Transverse colon (tissue), 4 donors: Measurements from ENCODE around the gene IZUMO1R. TPM values are rescaled to one million over a fixed set of nuclear protein-coding genes. Genes with fewer than 3 reads are reported as not detected.

ENCODE experiments used
- DNase-seq: peaks from one replicate; pipeline ENCODE4 v3.0.0-alpha.2; 2019
- H3K27ac ChIP-seq, 4 donors: fragments of 200-600 bp; sonication (generic); 2 replicates each; pipeline ENCODE4 v1.5.1; 2016 to 2018; ENCODE audit warnings: inconsistent platforms in 4 of 4
- H3K27me3 ChIP-seq: fragments of 200-600 bp; sonication (generic); 2 replicates; pipeline ENCODE4 v1.5.1; 2017; ENCODE audit warnings: inconsistent platforms
- H3K36me3 ChIP-seq, 4 donors: fragments of 200-600 bp; sonication (generic); 2 replicates each; pipeline ENCODE4 v1.5.1; 2017 to 2019; ENCODE audit warnings: inconsistent platforms in 4 of 4
- H3K4me1 ChIP-seq, 4 donors: fragments of 200-600 bp; sonication (generic); 2 replicates each; pipeline ENCODE4 v1.5.1; 2017 to 2020; ENCODE audit warnings: inconsistent platforms in 4 of 4
- H3K4me3 ChIP-seq, 4 donors: fragments of 200-600 bp; sonication (generic); 1 replicate in 1 of 4; 2 replicates in 3 of 4; pipeline versions ENCODE4 v1.5.1 to v1.6.1; 2017 to 2019; ENCODE audit warnings: inconsistent platforms in 4 of 4
- H3K9me3 ChIP-seq, 2 donors: fragments of 200-600 bp; sonication (generic); 2 replicates each; pipeline ENCODE4 v1.5.1; 2017 to 2019; ENCODE audit warnings: inconsistent platforms in 2 of 2
- CTCF ChIP-seq, 5 experiments: fragments of 200-600 bp in 3 of 5; fragments of 450-650 bp in 2 of 5; sonication (generic) in 3 of 5; IDR thresholded peaks; 1 replicate in 2 of 5; 2 replicates in 3 of 5; pipeline ENCODE4 v1.5.1; 2016 to 2017; ENCODE audit warnings: antibody characterized with exemption in 5 of 5, inconsistent platforms in 3 of 5, mild to moderate bottlenecking in 2 of 5, moderate library complexity in 1 of 5
- EP300 ChIP-seq: sonication (generic); formaldehyde crosslinking; IDR thresholded peaks from one replicate; pipeline ENCODE4 v1.6.1; 2017; ENCODE audit warnings: antibody characterized with exemption, low read depth
- POLR2A ChIP-seq: fragments of 450-650 bp; IDR thresholded peaks from one replicate; pipeline ENCODE4 v1.6.1; 2016; ENCODE audit warnings: antibody characterized with exemption, mild to moderate bottlenecking, moderate library complexity
- POLR2AphosphoS5 ChIP-seq, 3 donors: sonication (generic); formaldehyde crosslinking; IDR thresholded peaks; one replicate each; pipeline ENCODE4 v1.6.1; 2016; ENCODE audit warnings: antibody characterized with exemption in 3 of 3
- WGBS, 2 donors: methylation state at CpG; one replicate each; pipeline ENCODE4 v1.1.5; 2018; ENCODE audit warnings: low coverage in 1 of 2; 5-methylcytosine and 5-hydroxymethylcytosine counted together
- in situ Hi-C, 4 donors: fragments of 200-750 bp; cut with MboI; loops; one replicate each; pipeline versions ENCODE4 v1.15.0 to v1.15.1; 2017; ENCODE audit warnings: low sequenced_read_pairs in 3 of 4, low pct_ligation_motif_present in 1 of 4, low pct_unique_long_range_greater_than_20kb in 1 of 4
- intact Hi-C: fragments of 100-400 bp; cut with DNase I; formaldehyde crosslinking; loops from one replicate; pipeline ENCODE4 v1.15.1; 2023; ENCODE audit warnings: low total_unique reads
- total RNA-seq, 4 donors: library from RNA; depleted of rRNA; stranded (reverse); fragments of >200 nt; gene quantifications; one replicate each; pipeline ENCODE4 v1.1.0, GENCODE V29; 2016

IZUMO1R gene
- total RNA-seq, 4 donors from 2014 or later = not detected

GRCh38 chr11:94330789-94331188, 26.4 kb downstream of the IZUMO1R start:
- TF ChIP-seq POLR2AphosphoS5 (IDR thresholded peaks at IDR 0.05) (no peak), EP300 (no peak), POLR2A (no peak), CTCF (IDR thresholded peaks at IDR 0.05) (no peak)
- H3K36me3 ChIP-seq = no peaks in the 10 kb centered on the region
- no peaks in the 10 kb centered on the region for H3K27me3 ChIP-seq
- H3K4me3 ChIP-seq = no peak overlapping the region
- no peak overlapping the region for H3K27ac ChIP-seq
- in situ Hi-C loops = no loop called here
- no peaks in the 10 kb centered on the region for H3K4me1 ChIP-seq
- 65 to 88% methylated on average over 2 of the region's 2 CpGs for WGBS, 2 donors
- no peak for DNase-seq
- intact Hi-C loops = no loop called here
- no peaks in the 10 kb centered on the region for H3K9me3 ChIP-seq

GRCh38 chr11:94332814-94333213, 28.4 kb downstream of the IZUMO1R start:
- Histone ChIP-seq H3K27me3 (no peaks in the 10 kb centered on the region), H3K36me3 (no peaks in the 10 kb centered on the region), H3K4me3 (no peak overlapping the region), H3K9me3 (no peaks in the 10 kb centered on the region), H3K4me1 (no peaks in the 10 kb centered on the region), H3K27ac (no peak overlapping the region)
- no peak for DNase-seq
- TF ChIP-seq POLR2A (no peak), POLR2AphosphoS5 (IDR thresholded peaks at IDR 0.05) (no peak), CTCF (IDR thresholded peaks at IDR 0.05) (no peak), EP300 (no peak)
- intact Hi-C loops (no loop called here), in situ Hi-C loops (no loop called here)

GRCh38 chr11:94336033-94336432, 31.7 kb downstream of the IZUMO1R start:
- H3K4me3 ChIP-seq = no peak overlapping the region
- H3K27ac ChIP-seq = no peak overlapping the region
- H3K36me3 ChIP-seq = no peaks in the 10 kb centered on the region
- no peak for DNase-seq
- in situ Hi-C loops = no loop called here
- H3K27me3 ChIP-seq = no peaks in the 10 kb centered on the region
- H3K4me1 ChIP-seq = no peaks in the 10 kb centered on the region
- WGBS, 2 donors = 75 to 93% methylated on average over 4 to 6 of the region's 6 CpGs
- H3K9me3 ChIP-seq = no peaks in the 10 kb centered on the region
- intact Hi-C loops = no loop called here
- TF ChIP-seq CTCF (IDR thresholded peaks at IDR 0.05) (no peak), EP300 (no peak), POLR2A (no peak), POLR2AphosphoS5 (IDR thresholded peaks at IDR 0.05) (no peak)

GRCh38 chr11:94338651-94339050, 34.3 kb downstream of the IZUMO1R start:
- no peak overlapping the region for H3K4me3 ChIP-seq
- in situ Hi-C loops = no loop called here
- H3K27me3 ChIP-seq = no peaks in the 10 kb centered on the region
- DNase-seq = no peak
- no peaks in the 10 kb centered on the region for H3K4me1 ChIP-seq
- H3K9me3 ChIP-seq = no peaks in the 10 kb centered on the region
- TF ChIP-seq CTCF (IDR thresholded peaks at IDR 0.05) = no peak
- no peak for TF ChIP-seq POLR2A
- no peak for TF ChIP-seq EP300
- TF ChIP-seq POLR2AphosphoS5 (IDR thresholded peaks at IDR 0.05) = no peak
- intact Hi-C loops = no loop called here
- no peaks in the 10 kb centered on the region for H3K36me3 ChIP-seq
- no peak overlapping the region for H3K27ac ChIP-seq
- WGBS, 2 donors = 82 to 100% methylated on average over 2 to 3 of the region's 3 CpGs
